Lower leg skin (tissue), 3 donors: ENCODE measurements around the gene ZNF385D.

Source experiments
- CTCF ChIP-seq, 3 donors: fragments of 450-650 bp; IDR thresholded peaks; one replicate each; pipeline ENCODE4 v1.5.1; 2016; ENCODE audit warnings: antibody characterized with exemption in 3 of 3, mild to moderate bottlenecking in 3 of 3, moderate library complexity in 2 of 3
- POLR2A ChIP-seq, 2 donors: fragments of 450-650 bp; IDR thresholded peaks; one replicate each; pipeline ENCODE4 v1.6.1; 2016 to 2017; ENCODE audit warnings: antibody characterized with exemption in 2 of 2, mild to moderate bottlenecking in 1 of 2, moderate library complexity in 1 of 2

GRCh38 chr3:21691036-21691435 lies 60.0 kb downstream of the ZNF385D start:
- TF ChIP-seq CTCF (IDR thresholded peaks at IDR 0.05) (no peak), POLR2A (IDR thresholded peaks at IDR 0.05) (no peak)
